A204.1 (cell line): ENCODE results near the gene SGMS2.
"Not testable (repeated sequence)": the region's sequence is repeated elsewhere in the genome, so short reads cannot be mapped to it uniquely, and the experiment has no call there.

Source experiments
- FAIRE-seq: peaks from 2 replicates; lab custom pipeline; 2012; peaks lifted over from hg19 to GRCh38; lab: Jason Lieb, UNC

The SGMS2 gene

GRCh38 chr4:107915220-107915619, 90.5 kb downstream of the SGMS2 start:
- no peak for FAIRE-seq

GRCh38 chr4:107916623-107917022, 91.9 kb downstream of the SGMS2 start:
- no peak for FAIRE-seq

- FAIRE-seq: no peak
These were observed 92.8 kb downstream of the SGMS2 start for GRCh38 chr4:107917500-107917899.

GRCh38 chr4:107922486-107923473, 98.0 kb downstream of the SGMS2 start:
- no peak for FAIRE-seq

- not testable (repeated sequence) for FAIRE-seq
These were observed 101.0 kb downstream of the SGMS2 start for GRCh38 chr4:107925713-107926112.

GRCh38 chr4:107926875-107927274, 102.1 kb downstream of the SGMS2 start:
- not testable (repeated sequence) for FAIRE-seq

GRCh38 chr4:107930821-107931774, 106.4 kb downstream of the SGMS2 start, which contains the start of gene CYP2U1:
TSS of gene CYP2U1 (plus strand) at chr4:107931549. CDS start at chr4:107931644, 95 bp downstream.
- FAIRE-seq: no peak

GRCh38 chr4:107931775-107932321, 107.1 kb downstream of the SGMS2 start:
- no peak for FAIRE-seq

GRCh38 chr4:107935246-107935645, 110.5 kb downstream of the SGMS2 start:
- FAIRE-seq: no peak

GRCh38 chr4:107937040-107937439, 112.3 kb downstream of the SGMS2 start:
- no peak for FAIRE-seq

- FAIRE-seq: no peak
These were observed 114.6 kb downstream of the SGMS2 start for GRCh38 chr4:107939307-107939706.

- no peak for FAIRE-seq
These were observed 121.1 kb downstream of the SGMS2 start for GRCh38 chr4:107945809-107946208.

- no peak for FAIRE-seq
These were observed 126.2 kb downstream of the SGMS2 start for GRCh38 chr4:107950746-107951540.

GRCh38 chr4:107951551-107951950, 126.8 kb downstream of the SGMS2 start:
- no peak for FAIRE-seq

GRCh38 chr4:107956011-107956410, 131.3 kb downstream of the SGMS2 start:
- FAIRE-seq: no peak
